HEK293T (cell line): ENCODE data around the gene NPRL2.

Experiments used
- ARNT ChIP-seq: fragments of 450-650 bp; IDR thresholded peaks from 2 replicates; pipeline ENCODE4 v1.6.1; 2017; ENCODE audit warnings: mild to moderate bottlenecking
- BHLHE40 ChIP-seq: fragments of 450-650 bp; IDR thresholded peaks from 2 replicates; pipeline ENCODE4 v1.6.1; 2016; ENCODE audit warnings: mild to moderate bottlenecking, moderate library complexity, borderline replicate concordance
- CTBP1 ChIP-seq: fragments of 450-650 bp; IDR thresholded peaks from 2 replicates; pipeline ENCODE4 v1.6.1; 2016; ENCODE audit warnings: borderline replicate concordance
- ELF4 ChIP-seq: fragments of 450-650 bp; IDR thresholded peaks from 2 replicates; pipeline ENCODE4 v1.6.1; 2017; ENCODE audit warnings: antibody characterized with exemption
- FOXK2 ChIP-seq: fragments of 450-650 bp; IDR thresholded peaks from 2 replicates; pipeline ENCODE4 v1.6.1; 2016; ENCODE audit warnings: mild to moderate bottlenecking
- FOXM1 ChIP-seq: fragments of 450-650 bp; IDR thresholded peaks from 2 replicates; pipeline ENCODE4 v1.6.1; 2017; ENCODE audit warnings: mild to moderate bottlenecking, borderline replicate concordance
- HDGF ChIP-seq: fragments of 450-650 bp; IDR thresholded peaks from 2 replicates; pipeline ENCODE4 v1.6.1; 2017; ENCODE audit warnings: antibody characterized with exemption, borderline replicate concordance
- LEF1 ChIP-seq: fragments of 450-650 bp; IDR thresholded peaks from 2 replicates; pipeline ENCODE4 v1.6.1; 2017; ENCODE audit warnings: mild to moderate bottlenecking, borderline replicate concordance
- NFRKB ChIP-seq: fragments of 450-650 bp; IDR thresholded peaks from 2 replicates; pipeline ENCODE4 v1.6.1; 2016; ENCODE audit warnings: mild to moderate bottlenecking, moderate library complexity
- PKNOX1 ChIP-seq: fragments of 450-650 bp; IDR thresholded peaks from 2 replicates; pipeline ENCODE4 v1.6.1; 2016
- SUZ12 ChIP-seq: fragments of 450-650 bp; IDR thresholded peaks from 2 replicates; pipeline ENCODE4 v1.6.1; 2016; ENCODE audit warnings: mild to moderate bottlenecking
- TARDBP ChIP-seq: fragments of 450-650 bp; IDR thresholded peaks from 2 replicates; pipeline ENCODE4 v1.6.1; 2016

GRCh38 chr3:50322386-50323091 lies 28.0 kb downstream of the NPRL2 start, which contains the start of gene HYAL2:
- TF ChIP-seq PKNOX1 (no peak), FOXM1 (no peak), ELF4 (no peak), FOXK2 (no peak), BHLHE40 (no peak), SUZ12 (no peak), CTBP1 (no peak), TARDBP (no peak), HDGF (no peak), LEF1 (no peak), ARNT (no peak), NFRKB (no peak)
